IMR-90 (cell line): ENCODE data around the gene NEMP1. TPM values are rescaled to one million over a fixed set of nuclear protein-coding genes. Genes with fewer than 3 reads are reported as not detected.
A peak's percentile ranks its signal among the peaks of the same experiment; 100 is the strongest.

Source experiments
- ATAC-seq: fragments of 200-7000 bp; cut with Tn5 transposase; 2 replicates; pipeline ENCODE4 v1.9.1; 2020; ENCODE audit warnings: low read depth, mild to moderate bottlenecking, moderate library complexity
- BruUV-seq: library from RNA; stranded (reverse); fragments of 400-500 nt; replicated peaks from 2 replicates; lab custom pipeline; 2021; lab: Mats Ljungman, UMichigan
- CTCF ChIA-PET: fragments of 300-600 bp; formaldehyde crosslinking; extraction: SDS; loops from one replicate; lab custom pipeline; 2021; ENCODE audit warnings: antibody characterized with exemption; lab: Yijun Ruan, JAX
- POLR2A ChIA-PET: fragments of 300-600 bp; sonication (Branson Sonifier 250); formaldehyde crosslinking; loops from one replicate; lab custom pipeline; 2022; ENCODE audit warnings: antibody characterized with exemption; ENCODE audit not compliant: unreplicated experiment; lab: Charles Lee
- DNase-seq: peaks from one replicate; pipeline ENCODE4 v3.0.0; 2013
- H2AFZ ChIP-seq: replicated peaks from 2 replicates; pipeline ENCODE3; 2013; ENCODE audit warnings: low read length, mild to moderate bottlenecking; ENCODE audit not compliant: poor library complexity
- H2AK5ac ChIP-seq: 2 replicates; pipeline ENCODE4 v1.6.1; 2013; ENCODE audit warnings: low read depth, low read length, inconsistent platforms
- H2AK9ac ChIP-seq: replicated peaks from 2 replicates; pipeline ENCODE3; 2013; ENCODE audit warnings: mild to moderate bottlenecking, low read depth, low read length, moderate library complexity; ENCODE audit not compliant: poor library complexity
- H2BK120ac ChIP-seq: 2 replicates; pipeline ENCODE4 v1.6.1; 2013; ENCODE audit warnings: low read depth, low read length, inconsistent platforms
- H2BK15ac ChIP-seq: 3 replicates; pipeline ENCODE4 v1.6.1; 2013; ENCODE audit warnings: low read depth, low read length, inconsistent platforms
- H2BK20ac ChIP-seq: 2 replicates; pipeline ENCODE4 v1.6.1; 2013; ENCODE audit warnings: low read depth, mild to moderate bottlenecking, inconsistent platforms, low read length, moderate library complexity
- H2BK5ac ChIP-seq: 2 replicates; pipeline ENCODE4 v1.6.1; 2013; ENCODE audit warnings: mild to moderate bottlenecking, low read depth, low read length, inconsistent platforms; ENCODE audit not compliant: poor library complexity, severe bottlenecking
- H3K14ac ChIP-seq: replicated peaks from 2 replicates; pipeline ENCODE4 v1.6.1; 2013; ENCODE audit warnings: low read depth, low read length, inconsistent platforms
- H3K18ac ChIP-seq: 2 replicates; pipeline ENCODE4 v1.6.1; 2013; ENCODE audit warnings: low read depth, low read length, control low read depth
- H3K23ac ChIP-seq: 2 replicates; pipeline ENCODE4 v1.6.1; 2013; ENCODE audit warnings: low read depth, low read length, inconsistent platforms
- H3K27ac ChIP-seq: 2 replicates; pipeline ENCODE4 v1.5.1; 2013; ENCODE audit warnings: mild to moderate bottlenecking, control low read depth, low read length; ENCODE audit not compliant: insufficient read depth
- H3K27me3 ChIP-seq: 2 replicates; pipeline ENCODE4 v1.6.1; 2013; ENCODE audit warnings: low read length; ENCODE audit not compliant: control insufficient read depth, insufficient read depth
- H3K36me3 ChIP-seq: 2 replicates; pipeline ENCODE4 v1.6.1; 2013; ENCODE audit warnings: low read length, mixed read lengths; ENCODE audit not compliant: control insufficient read depth, insufficient read depth
- H3K4ac ChIP-seq: 2 replicates; pipeline ENCODE4 v1.6.1; 2013; ENCODE audit warnings: low read depth, low read length, inconsistent platforms
- H3K4me1 ChIP-seq: 2 replicates; pipeline ENCODE4 v1.6.1; 2013; ENCODE audit warnings: low read length, mixed read lengths; ENCODE audit not compliant: control insufficient read depth, insufficient read depth
- H3K4me2 ChIP-seq: 2 replicates; pipeline ENCODE4 v1.6.1; 2013; ENCODE audit warnings: low read depth, mild to moderate bottlenecking, control low read depth, low read length, moderate library complexity
- H3K4me3 ChIP-seq: 2 replicates; pipeline ENCODE4 v1.5.1; 2013; ENCODE audit warnings: low read depth, mild to moderate bottlenecking, control low read depth, low read length, moderate library complexity; ENCODE audit not compliant: insufficient read depth
- H3K56ac ChIP-seq: 2 replicates; pipeline ENCODE4 v1.6.1; 2013; ENCODE audit warnings: low read length, inconsistent platforms; ENCODE audit not compliant: insufficient read depth; ENCODE audit errors: extremely low read depth
- H3K79me1 ChIP-seq, 2 experiments: 2 replicates each; pipeline ENCODE4 v1.6.1; 2013; ENCODE audit warnings: low read length in 2 of 2, inconsistent platforms in 1 of 2, low read depth in 1 of 2
- H3K9ac ChIP-seq: 2 replicates; pipeline ENCODE4 v1.6.1; 2013; ENCODE audit warnings: low read depth, low read length, control low read depth
- H3K9me1 ChIP-seq: 2 replicates; pipeline ENCODE4 v1.6.1; 2013; ENCODE audit warnings: low read length, inconsistent platforms; ENCODE audit not compliant: insufficient read depth
- H3K9me3 ChIP-seq: 2 replicates; pipeline ENCODE4 v1.6.1; 2013; ENCODE audit warnings: low read length; ENCODE audit not compliant: control insufficient read depth, insufficient read depth
- H4K20me1 ChIP-seq: 2 replicates; pipeline ENCODE4 v1.6.1; 2013; ENCODE audit warnings: low read length, inconsistent platforms; ENCODE audit not compliant: insufficient read depth
- H4K5ac ChIP-seq: 2 replicates; pipeline ENCODE4 v1.6.1; 2013; ENCODE audit warnings: mild to moderate bottlenecking, low read depth, low read length, control low read depth
- H4K8ac ChIP-seq, 2 experiments: 2 replicates each; pipeline ENCODE4 v1.6.1; 2013; ENCODE audit warnings: low read depth in 2 of 2, low read length in 2 of 2, control low read depth in 1 of 2, inconsistent platforms in 1 of 2
- H4K91ac ChIP-seq: 2 replicates; pipeline ENCODE4 v1.6.1; 2013; ENCODE audit warnings: low read depth, low read length, inconsistent platforms; ENCODE audit not compliant: insufficient read depth
- CEBPB ChIP-seq: IDR thresholded peaks from 2 replicates; pipeline ENCODE4 v1.6.1; 2012; ENCODE audit warnings: low read depth, low read length, improper control_type of control experiment
- CTCF ChIP-seq: conservative IDR thresholded peaks from 2 replicates; pipeline ENCODE4 v1.5.1; 2012; ENCODE audit warnings: mild to moderate bottlenecking, low read depth, low read length, improper control_type of control experiment
- ELK1 ChIP-seq: fragments of 150-350 bp; IDR thresholded peaks from 2 replicates; pipeline ENCODE4 v1.6.1; 2016; ENCODE audit warnings: low read depth, mild to moderate bottlenecking, low read length, moderate library complexity, borderline replicate concordance
- FOS ChIP-seq: fragments of 150-350 bp; IDR thresholded peaks from 2 replicates; pipeline ENCODE4 v1.6.1; 2016; ENCODE audit warnings: low read depth, low read length
- MAZ ChIP-seq: IDR thresholded peaks from 2 replicates; pipeline ENCODE4 v1.6.1; 2012; ENCODE audit warnings: low read depth, mild to moderate bottlenecking, low read length, improper control_type of control experiment, moderate library complexity, borderline replicate concordance
- MXI1 ChIP-seq: IDR thresholded peaks from 2 replicates; pipeline ENCODE4 v1.6.1; 2012; ENCODE audit warnings: low read depth, mild to moderate bottlenecking, low read length, moderate library complexity, borderline replicate concordance
- NFE2L2 ChIP-seq: fragments of 150-350 bp; IDR thresholded peaks from 2 replicates; pipeline ENCODE4 v1.6.1; 2016; ENCODE audit warnings: low read depth, mild to moderate bottlenecking, low read length
- POLR2A ChIP-seq: IDR thresholded peaks from 2 replicates; pipeline ENCODE4 v1.6.1; 2012; ENCODE audit warnings: mild to moderate bottlenecking, low read depth, low read length
- SMC3 ChIP-seq: fragments of 150-350 bp; IDR thresholded peaks from 2 replicates; pipeline ENCODE4 v1.6.1; 2016; ENCODE audit warnings: low read depth, mild to moderate bottlenecking, antibody characterized with exemption, low read length, moderate library complexity
- USF2 ChIP-seq: fragments of 150-350 bp; IDR thresholded peaks from 2 replicates; pipeline ENCODE4 v1.6.1; 2017; ENCODE audit warnings: mild to moderate bottlenecking, antibody characterized with exemption, low read length, low read depth
- WGBS, 2 experiments: methylation state at CpG; one replicate each; pipeline versions ENCODE4 v1.1.5 to v1.1.7; 2013; ENCODE audit warnings: missing lambda C conversion rate in 2 of 2; ENCODE audit not compliant: insufficient read length in 1 of 2; ENCODE audit errors: extremely low coverage in 2 of 2; 5-methylcytosine and 5-hydroxymethylcytosine counted together
- dilution Hi-C: fragments of 300-500 bp; cut with HindIII; formaldehyde crosslinking; loops from one replicate; pipeline ENCODE4 v1.14.3; 2018; ENCODE audit warnings: low sequenced_read_pairs; ENCODE audit not compliant: unreplicated experiment
- in situ Hi-C: fragments of 300-500 bp; cut with MboI; formaldehyde crosslinking; loops from 3 replicates; pipeline ENCODE4 v1.14.3; 2019; ENCODE audit warnings: low sequenced_read_pairs, inconsistent platforms, mixed read lengths
- intact Hi-C: fragments of 100-400 bp; cut with micrococcal nuclease; formaldehyde crosslinking; loops from 2 replicates; pipeline ENCODE4 v1.10.0; 2022
- polyA plus RNA-seq, 3 experiments: library from polyadenylated mRNA; depleted of rRNA; stranded (reverse); fragments of >200 nt; gene quantifications; 2 replicates each; pipeline ENCODE4 v1.2.3, GENCODE V29; 2012; ENCODE audit warnings: low replicate concordance in 1 of 3
- total RNA-seq: library from RNA; depleted of rRNA; stranded (reverse); fragments of >200 nt; gene quantifications from 2 replicates; pipeline ENCODE4 v1.2.3, GENCODE V29; 2012

The NEMP1 gene
- total and polyA plus RNA-seq, 2 of the 4 experiments (the other 2 are of a cell fraction), result 8.9 to 10.9 TPM

GRCh38 chr12:57090490-57090889, 11.9 kb upstream of the NEMP1 start:
- no peak for TF ChIP-seq NFE2L2
- TF ChIP-seq FOS, result no peak
- TF ChIP-seq MXI1, result no peak
- no peak for TF ChIP-seq POLR2A
- TF ChIP-seq CTCF, result no peak
- no peak for TF ChIP-seq CEBPB
- TF ChIP-seq MAZ, result no peak
- no peak for TF ChIP-seq USF2
- TF ChIP-seq SMC3, result no peak
- no peak for TF ChIP-seq ELK1
- in situ Hi-C loops, result no loop called here
- dilution Hi-C loops, result no loop called here
- Histone ChIP-seq H3K4me3 (peak overlapping the region; percentile 98), H3K56ac (peak overlapping the region; percentile 73), H3K4ac (peak overlapping the region; percentile 77), H3K23ac (peak overlapping the region; percentile 95), H2AK5ac (peak overlapping the region; percentile 77), H4K5ac (no peak overlapping the region), H3K4me2 (peak overlapping the region; percentile 75), H3K36me3 (peaks cover 47% of the 10 kb centered on the region), H2BK15ac (no peak overlapping the region), H4K20me1 (peaks cover 60% of the 10 kb centered on the region), H3K9me3 (no peaks in the 10 kb centered on the region), H2AFZ (no peak overlapping the region), H4K8ac (0 out of 4 replicates have a peak overlapping the region, but pooled peaks of 1 of the 2 experiments have one; percentile 2), H3K4me1 (peaks cover 41% of the 10 kb centered on the region), H2BK20ac (no peak overlapping the region), H2BK120ac (0 out of 2 replicates have a peak overlapping the region, but pooled peaks have one; percentile 22), H3K9ac (peak overlapping the region; percentile 87), H3K14ac (peak overlapping the region; percentile 96), H4K91ac (peak overlapping the region; percentile 25; the same call in 1 of the 2 replicates), H3K18ac (no peak overlapping the region), H3K27ac (peak overlapping the region; percentile 75), H3K79me1 (peaks cover 10 to 56% of the 10 kb centered on the region in 2 experiments), H2BK5ac (peak overlapping the region; percentile 74), H3K27me3 (no peaks in the 10 kb centered on the region), H3K9me1 (peaks cover 4% of the 10 kb centered on the region; the same call in 1 of the 2 replicates), H2AK9ac (peak overlapping the region; percentile 53)
- CTCF ChIA-PET, result no interaction called here
- no TSS peak for BruUV-seq
- intact Hi-C loops, result no loop called here
- POLR2A ChIA-PET, result interaction anchor here (1.1 to 1.7 kb wide), 3 partner anchors 9 to 21 kb away, joined by 3 to 8 read pairs (median 4); partner anchors contain the start of gene STAT6
- ATAC-seq, result no peak
- DNase-seq, result no peak
- 50% methylated on average over 2 of the region's 6 CpGs; no CpG with 5 or more reads in 1 of the 2 experiments for WGBS, 2 experiments
